Cardiac muscle cell (in vitro differentiated cells and primary cell): ENCODE data around the gene TMOD4. TPM values are rescaled to one million over a fixed set of nuclear protein-coding genes. Genes with fewer than 3 reads are reported as not detected.

Experiments used
- DNase-seq, 2 donors: peaks; one replicate each; pipeline versions ENCODE4 v3.0.0 to v3.0.0-alpha.2; 2010 to 2017; ENCODE audit warnings: low read depth in 1 of 2, low spot score in 1 of 2
- H3K27ac ChIP-seq: fragments of 200-600 bp; sonication (generic); 2 replicates; pipeline ENCODE4 v1.5.1; 2016
- H3K27me3 ChIP-seq: fragments of 200-600 bp; sonication (generic); 2 replicates; pipeline ENCODE4 v1.6.0; 2016; ENCODE audit warnings: control low read depth
- H3K36me3 ChIP-seq: fragments of 200-600 bp; sonication (generic); 2 replicates; pipeline ENCODE4 v1.5.1; 2016; ENCODE audit warnings: control low read depth
- H3K4me1 ChIP-seq: fragments of 200-600 bp; sonication (generic); 2 replicates; pipeline ENCODE4 v1.8.1; 2017; ENCODE audit warnings: low read depth, mild to moderate bottlenecking, mixed run types
- H3K4me3 ChIP-seq: fragments of 200-600 bp; sonication (generic); 2 replicates; pipeline ENCODE4 v1.5.1; 2016; ENCODE audit warnings: mild to moderate bottlenecking
- H3K9me3 ChIP-seq: fragments of 200-600 bp; sonication (generic); 2 replicates; pipeline ENCODE4 v1.5.1; 2017; ENCODE audit warnings: low read depth, mild to moderate bottlenecking, control low read depth
- polyA plus RNA-seq: library from polyadenylated mRNA; unstranded; fragments of >200 nt; fragmentation: Nextera tagmentation; extraction: Ambion mirVana; gene quantifications from 2 replicates; pipeline ENCODE4 v1.2.1, GENCODE V29; 2016
- total RNA-seq: library from RNA; depleted of rRNA; stranded (reverse); fragments of >200 nt; gene quantifications from 2 replicates; pipeline ENCODE4 v1.2.3, GENCODE V29; 2016
- TF ChIP-seq, protein P1 (sequence below): IDR thresholded peaks from 2 replicates; pipeline ENCODE4 v1.5.1; 2012; ENCODE audit warnings: low read depth, mild to moderate bottlenecking, low read length

Gene TMOD4
- total and polyA plus RNA-seq, 2 experiments from 2014 or later = 0.48 TPM; not detected in 1

DNA sequence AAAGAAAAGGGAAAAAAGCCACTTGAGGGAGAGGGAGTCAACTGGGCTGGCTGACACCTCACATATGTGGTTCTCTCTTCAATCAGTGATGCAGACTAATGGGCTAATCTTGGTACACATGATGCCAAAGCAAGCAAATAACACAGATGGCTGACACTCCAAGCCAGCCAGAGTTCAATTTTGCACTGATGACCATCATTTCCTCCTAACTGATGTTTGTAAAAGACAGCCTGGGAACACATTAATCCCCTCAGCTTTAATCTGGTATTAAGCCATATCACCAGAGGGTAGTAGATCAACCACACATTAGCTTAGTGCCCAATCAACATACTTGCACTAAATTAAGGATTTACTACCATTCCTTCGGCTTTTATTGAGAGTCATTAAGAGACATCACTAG is 11.4 kb upstream of the TMOD4 start:
- Histone ChIP-seq H3K27me3 (no peaks in the 10 kb centered on the region), H3K4me3 (no peak overlapping the region), H3K4me1 (no peaks in the 10 kb centered on the region), H3K27ac (no peak overlapping the region), H3K9me3 (no peaks in the 10 kb centered on the region), H3K36me3 (peaks cover 20% of the 10 kb centered on the region)
- TF ChIP-seq, protein P1, sequence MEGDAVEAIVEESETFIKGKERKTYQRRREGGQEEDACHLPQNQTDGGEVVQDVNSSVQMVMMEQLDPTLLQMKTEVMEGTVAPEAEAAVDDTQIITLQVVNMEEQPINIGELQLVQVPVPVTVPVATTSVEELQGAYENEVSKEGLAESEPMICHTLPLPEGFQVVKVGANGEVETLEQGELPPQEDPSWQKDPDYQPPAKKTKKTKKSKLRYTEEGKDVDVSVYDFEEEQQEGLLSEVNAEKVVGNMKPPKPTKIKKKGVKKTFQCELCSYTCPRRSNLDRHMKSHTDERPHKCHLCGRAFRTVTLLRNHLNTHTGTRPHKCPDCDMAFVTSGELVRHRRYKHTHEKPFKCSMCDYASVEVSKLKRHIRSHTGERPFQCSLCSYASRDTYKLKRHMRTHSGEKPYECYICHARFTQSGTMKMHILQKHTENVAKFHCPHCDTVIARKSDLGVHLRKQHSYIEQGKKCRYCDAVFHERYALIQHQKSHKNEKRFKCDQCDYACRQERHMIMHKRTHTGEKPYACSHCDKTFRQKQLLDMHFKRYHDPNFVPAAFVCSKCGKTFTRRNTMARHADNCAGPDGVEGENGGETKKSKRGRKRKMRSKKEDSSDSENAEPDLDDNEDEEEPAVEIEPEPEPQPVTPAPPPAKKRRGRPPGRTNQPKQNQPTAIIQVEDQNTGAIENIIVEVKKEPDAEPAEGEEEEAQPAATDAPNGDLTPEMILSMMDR = no peak
- no peak for DNase-seq

DNA sequence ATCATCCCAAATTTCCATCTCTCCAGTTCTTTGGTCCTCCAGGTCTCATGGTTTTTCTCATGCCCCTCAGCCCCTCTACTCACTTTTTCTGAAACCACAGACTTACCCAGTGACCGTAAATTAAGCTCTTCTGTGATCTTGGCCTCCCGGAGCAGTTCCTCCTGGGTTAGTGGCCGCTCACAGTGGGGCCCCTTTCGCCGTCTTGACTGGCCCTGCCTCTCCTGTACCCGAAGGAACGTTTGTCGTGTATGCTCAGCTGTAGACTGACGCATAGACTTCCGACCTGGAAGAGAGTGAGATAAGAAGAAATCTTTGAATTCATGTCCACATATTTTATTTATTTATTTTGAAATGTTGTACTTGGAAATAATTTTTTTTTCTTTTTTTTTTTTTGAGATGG is 8.4 kb upstream of the TMOD4 start:
- TF ChIP-seq, protein P1 = no peak
- peaks cover 33% of the 10 kb centered on the region for H3K36me3 ChIP-seq

GRCh38 chr1:151176514-151177045 is 799 bp upstream of the TMOD4 start:
- H3K27ac ChIP-seq = no peak overlapping the region
- H3K36me3 ChIP-seq = peaks cover 28% of the 10 kb centered on the region
- no peaks in the 10 kb centered on the region for H3K27me3 ChIP-seq
- H3K4me3 ChIP-seq = no peak overlapping the region
- TF ChIP-seq, protein P1 = no peak
- DNase-seq = no peak
- no peaks in the 10 kb centered on the region for H3K9me3 ChIP-seq
- no peaks in the 10 kb centered on the region for H3K4me1 ChIP-seq

More for the DNA sequence above, 8.4 kb upstream of the TMOD4 start:
- no peaks in the 10 kb centered on the region for H3K27me3 ChIP-seq
- no peak overlapping the region for H3K4me3 ChIP-seq
- no peak overlapping the region for H3K27ac ChIP-seq
- no peaks in the 10 kb centered on the region for H3K9me3 ChIP-seq
- H3K4me1 ChIP-seq = no peaks in the 10 kb centered on the region
- no peak for DNase-seq

- no peaks in the 10 kb centered on the region for H3K4me1 ChIP-seq
- no peaks in the 10 kb centered on the region for H3K9me3 ChIP-seq
- no peak overlapping the region for H3K4me3 ChIP-seq
- DNase-seq = peak in 1 of 2 donors; percentile 23
- H3K27me3 ChIP-seq = no peaks in the 10 kb centered on the region
- no peak overlapping the region for H3K27ac ChIP-seq
- TF ChIP-seq, protein P1 = no peak
- peaks cover 26% of the 10 kb centered on the region for H3K36me3 ChIP-seq
These were observed 590 bp downstream of the TMOD4 start for GRCh38 chr1:151175041-151175741.

DNA sequence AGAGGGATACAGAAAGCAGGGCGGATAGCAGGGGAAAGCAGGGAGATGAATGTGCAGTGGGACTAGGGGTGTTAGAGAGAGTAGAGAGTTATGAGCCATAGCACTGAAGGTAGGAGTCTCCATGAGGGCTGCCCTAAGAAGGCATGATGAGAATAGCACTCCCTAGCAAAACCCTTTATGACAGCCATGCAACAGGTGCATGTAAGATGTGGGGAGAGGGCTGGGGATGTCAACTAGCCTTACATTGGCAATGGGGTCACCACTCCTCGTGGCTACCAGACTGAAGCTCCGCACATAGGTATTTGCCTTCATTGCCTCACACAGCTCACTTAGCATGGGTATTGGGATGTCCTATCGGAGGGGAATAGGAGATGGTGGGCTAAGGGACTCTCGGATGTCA is 4.6 kb downstream of the TMOD4 start:
- Histone ChIP-seq H3K36me3 (peaks cover 14% of the 10 kb centered on the region), H3K27ac (no peak overlapping the region), H3K27me3 (no peaks in the 10 kb centered on the region), H3K9me3 (no peaks in the 10 kb centered on the region), H3K4me1 (peaks cover 6% of the 10 kb centered on the region), H3K4me3 (no peak overlapping the region)
- TF ChIP-seq, protein P1 = no peak
- DNase-seq = no peak
